Breast epithelium (tissue), 4 donors: ENCODE measurements around the gene GAB3. TPM values are rescaled to one million over a fixed set of nuclear protein-coding genes. Genes with fewer than 3 reads are reported as not detected.
A peak's percentile ranks its signal among the peaks of the same experiment; 100 is the strongest.
"Not testable (repeated sequence)": the region's sequence is repeated elsewhere in the genome, so short reads cannot be mapped to it uniquely, and the experiment has no call there.

Source experiments
- DNase-seq, 2 donors: peaks; one replicate each; pipeline ENCODE4 v3.0.0-alpha.2; 2019; ENCODE audit warnings: low spot score in 2 of 2
- H3K27ac ChIP-seq, 2 donors: fragments of 200-600 bp; sonication (generic) in 1 of 2; one replicate each; pipeline ENCODE4 v1.5.1; 2016 to 2019; ENCODE audit warnings: mild to moderate bottlenecking in 1 of 2
- H3K27me3 ChIP-seq, 2 donors: fragments of 200-600 bp; sonication (generic) in 1 of 2; one replicate each; pipeline versions ENCODE4 v1.5.1 to v1.6.0; 2017 to 2019; ENCODE audit warnings: control low read depth in 1 of 2, mild to moderate bottlenecking in 1 of 2
- H3K36me3 ChIP-seq: fragments of 200-600 bp; one replicate; pipeline ENCODE4 v1.5.1; 2019
- H3K4me1 ChIP-seq, 2 donors: fragments of 200-600 bp; sonication (generic); one replicate each; pipeline ENCODE4 v1.5.1; 2016 to 2019; ENCODE audit warnings: control low read depth in 1 of 2
- H3K4me3 ChIP-seq, 3 donors: fragments of 200-600 bp; sonication (generic); 1 replicate in 2 of 3; 2 replicates in 1 of 3; pipeline ENCODE4 v1.5.1; 2016 to 2019; ENCODE audit warnings: mild to moderate bottlenecking in 3 of 3, moderate library complexity in 2 of 3
- H3K9me3 ChIP-seq, 2 donors: fragments of 200-600 bp; sonication (generic) in 1 of 2; one replicate each; pipeline ENCODE4 v1.5.1; 2016 to 2019; ENCODE audit warnings: control low read depth in 1 of 2
- CTCF ChIP-seq, 3 donors: fragments of 450-650 bp; IDR thresholded peaks; one replicate each; pipeline ENCODE4 v1.5.1; 2016 to 2017; ENCODE audit warnings: antibody characterized with exemption in 3 of 3, mild to moderate bottlenecking in 3 of 3, moderate library complexity in 3 of 3
- POLR2A ChIP-seq: fragments of 450-650 bp; IDR thresholded peaks from one replicate; pipeline ENCODE4 v1.6.1; 2016; ENCODE audit warnings: antibody characterized with exemption, mild to moderate bottlenecking, moderate library complexity
- POLR2AphosphoS5 ChIP-seq, 3 donors: sonication (generic); formaldehyde crosslinking; IDR thresholded peaks; one replicate each; pipeline ENCODE4 v1.6.1; 2017; ENCODE audit warnings: antibody characterized with exemption in 3 of 3
- intact Hi-C: fragments of 100-400 bp; cut with DNase I; formaldehyde crosslinking; loops from one replicate; pipeline ENCODE4 v1.15.1; 2023; ENCODE audit warnings: low total_unique reads
- total RNA-seq, 3 donors: library from RNA; depleted of rRNA; stranded (reverse); fragments of >200 nt; gene quantifications; one replicate each; pipeline ENCODE4 v1.1.0, GENCODE V29; 2016

GAB3 gene
- total RNA-seq, 3 donors from 2014 or later: 3.9 to 8.5 (median 5.3) TPM

GRCh38 chrX:154652311-154653047, 98.4 kb downstream of the GAB3 start:
- Histone ChIP-seq H3K4me3 (no peak overlapping the region), H3K4me1 (no peaks in the 10 kb centered on the region), H3K27me3 (peaks cover 0 to 16% of the 10 kb centered on the region in 2 donors), H3K36me3 (no peaks in the 10 kb centered on the region), H3K9me3 (no peaks in the 10 kb centered on the region), H3K27ac (no peak overlapping the region)
- no peak for TF ChIP-seq POLR2A
- no peak for TF ChIP-seq CTCF (IDR thresholded peaks at IDR 0.05)
- no peak for TF ChIP-seq POLR2AphosphoS5 (IDR thresholded peaks at IDR 0.05)
- intact Hi-C loops: no loop called here
- DNase-seq: no peak

- TF ChIP-seq POLR2AphosphoS5 (IDR thresholded peaks at IDR 0.05): no peak
- no peak for TF ChIP-seq CTCF (IDR thresholded peaks at IDR 0.05)
- TF ChIP-seq POLR2A: no peak
- H3K36me3 ChIP-seq: no peaks in the 10 kb centered on the region
- no peaks in the 10 kb centered on the region for H3K4me1 ChIP-seq
- intact Hi-C loops: no loop called here
- no peak for DNase-seq
- H3K4me3 ChIP-seq: peak overlapping the region in 2 of 3 donors; percentile 5 to 41
- H3K27me3 ChIP-seq: peaks cover 0 to 16% of the 10 kb centered on the region in 2 donors
- no peak overlapping the region for H3K27ac ChIP-seq
- H3K9me3 ChIP-seq: no peaks in the 10 kb centered on the region
Observed at GRCh38 chrX:154650221-154650510, 100.7 kb downstream of the GAB3 start.

GRCh38 chrX:154649503-154650220, 101.2 kb downstream of the GAB3 start:
- Histone ChIP-seq H3K27me3 (peaks cover 0 to 11% of the 10 kb centered on the region in 2 donors), H3K9me3 (no peaks in the 10 kb centered on the region), H3K4me1 (no peaks in the 10 kb centered on the region), H3K4me3 (peak overlapping the region in 2 of 3 donors; percentile 5 to 41), H3K36me3 (no peaks in the 10 kb centered on the region), H3K27ac (no peak overlapping the region)
- DNase-seq: no peak
- no peak for TF ChIP-seq POLR2AphosphoS5 (IDR thresholded peaks at IDR 0.05)
- no peak for TF ChIP-seq POLR2A
- no peak for TF ChIP-seq CTCF (IDR thresholded peaks at IDR 0.05)
- intact Hi-C loops: no loop called here

- TF ChIP-seq POLR2AphosphoS5 (IDR thresholded peaks at IDR 0.05) (no peak), CTCF (IDR thresholded peaks at IDR 0.05) (no peak), POLR2A (no peak)
- H3K27ac ChIP-seq: no peak overlapping the region
- H3K36me3 ChIP-seq: no peaks in the 10 kb centered on the region
- H3K27me3 ChIP-seq: peaks cover 0 to 11% of the 10 kb centered on the region in 2 donors
- no peak overlapping the region for H3K4me3 ChIP-seq
- intact Hi-C loops: no loop called here
- DNase-seq: no peak
- H3K4me1 ChIP-seq: no peaks in the 10 kb centered on the region
- no peaks in the 10 kb centered on the region for H3K9me3 ChIP-seq
Observed at GRCh38 chrX:154648931-154649330, 101.9 kb downstream of the GAB3 start.

GRCh38 chrX:154645745-154646378, 105.0 kb downstream of the GAB3 start:
- DNase-seq, H3K27ac ChIP-seq, H3K36me3 ChIP-seq, H3K4me1 ChIP-seq, intact Hi-C loops, H3K27me3 ChIP-seq, H3K4me3 ChIP-seq, H3K9me3 ChIP-seq: not testable (repeated sequence)

GRCh38 chrX:154643708-154644107, 107.2 kb downstream of the GAB3 start:
- DNase-seq, H3K27ac ChIP-seq, H3K4me1 ChIP-seq, intact Hi-C loops, H3K27me3 ChIP-seq, H3K4me3 ChIP-seq, H3K9me3 ChIP-seq, H3K36me3 ChIP-seq: not testable (repeated sequence)

GRCh38 chrX:154641740-154642139, 109.1 kb downstream of the GAB3 start:
- H3K36me3 ChIP-seq, H3K9me3 ChIP-seq, intact Hi-C loops, H3K4me3 ChIP-seq, H3K4me1 ChIP-seq, H3K27ac ChIP-seq, H3K27me3 ChIP-seq, DNase-seq: not testable (repeated sequence)

- H3K9me3 ChIP-seq, H3K27me3 ChIP-seq, intact Hi-C loops, H3K27ac ChIP-seq, DNase-seq, H3K36me3 ChIP-seq, H3K4me1 ChIP-seq, H3K4me3 ChIP-seq: not testable (repeated sequence)
Observed at GRCh38 chrX:154633661-154634060, 117.2 kb downstream of the GAB3 start.
